Stimulated activated CD8-positive, alpha-beta memory T cell treated with anti-CD3 and anti-CD28 coated beads, Interleukin-15, amount 100 ng/mL, for 48 hours (primary cell): ENCODE measurements around the gene TPT1.

ENCODE experiments used
- DNase-seq, 2 donors: peaks; one replicate each; pipeline ENCODE4 v3.0.0-alpha.2; 2020; ENCODE audit warnings: low read depth in 2 of 2

TPT1 gene

GRCh38 chr13:45333977-45334922 is 6.7 kb downstream of the TPT1 start:
- DNase-seq, result no peak

DNA sequence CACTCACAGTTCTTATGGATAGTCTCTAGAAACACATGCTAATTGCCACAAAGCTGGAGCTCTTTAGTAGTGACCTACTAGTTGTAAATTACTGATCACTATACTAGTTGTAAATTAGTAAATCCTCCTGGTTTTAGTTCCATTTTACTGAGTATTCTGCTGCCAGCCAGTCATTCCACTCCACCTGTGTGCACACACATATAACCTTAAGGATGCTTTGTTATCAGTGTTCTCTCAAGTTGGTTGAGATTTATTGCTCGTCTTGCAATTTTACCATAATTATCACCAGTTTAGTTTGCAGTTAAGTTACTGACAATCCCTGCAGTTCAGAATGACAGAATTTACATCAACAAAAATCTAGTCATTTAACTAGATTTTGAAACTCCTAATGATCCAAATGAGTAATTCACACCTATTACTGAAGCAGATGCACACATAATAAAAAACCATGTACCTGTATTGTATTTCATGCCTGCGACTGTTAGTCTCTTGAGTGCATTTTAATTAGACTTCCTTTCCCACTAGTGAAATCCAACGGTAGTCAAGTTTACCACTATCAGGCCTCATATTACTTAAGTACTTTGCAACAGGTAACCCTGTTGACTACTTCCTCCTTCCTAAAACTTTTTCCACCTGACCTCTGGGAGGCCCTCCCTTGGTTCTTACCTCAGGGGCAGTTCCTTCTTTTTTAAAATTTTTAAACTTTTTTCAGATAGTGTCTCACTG is 7.6 kb downstream of the TPT1 start:
- DNase-seq, result no peak

DNA sequence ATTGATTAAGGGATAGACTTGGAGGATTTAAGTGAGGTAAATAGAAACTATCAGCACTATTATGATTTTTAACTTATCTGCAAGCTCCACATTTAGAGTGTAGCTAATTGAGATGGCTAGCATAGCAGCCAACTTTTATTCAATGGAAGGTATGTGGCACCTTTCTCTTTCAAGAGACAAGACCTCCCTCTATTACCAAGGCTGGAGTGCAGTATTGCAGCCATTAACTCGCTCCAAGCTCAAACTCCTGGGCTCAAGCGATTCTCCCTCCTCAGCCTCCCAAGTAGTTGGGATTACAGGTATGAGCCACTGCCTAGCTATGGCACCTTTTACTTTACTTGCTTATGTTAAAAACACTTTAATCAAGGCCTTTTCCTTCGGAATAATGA is 8.2 kb downstream of the TPT1 start:
- DNase-seq, result no peak

DNA sequence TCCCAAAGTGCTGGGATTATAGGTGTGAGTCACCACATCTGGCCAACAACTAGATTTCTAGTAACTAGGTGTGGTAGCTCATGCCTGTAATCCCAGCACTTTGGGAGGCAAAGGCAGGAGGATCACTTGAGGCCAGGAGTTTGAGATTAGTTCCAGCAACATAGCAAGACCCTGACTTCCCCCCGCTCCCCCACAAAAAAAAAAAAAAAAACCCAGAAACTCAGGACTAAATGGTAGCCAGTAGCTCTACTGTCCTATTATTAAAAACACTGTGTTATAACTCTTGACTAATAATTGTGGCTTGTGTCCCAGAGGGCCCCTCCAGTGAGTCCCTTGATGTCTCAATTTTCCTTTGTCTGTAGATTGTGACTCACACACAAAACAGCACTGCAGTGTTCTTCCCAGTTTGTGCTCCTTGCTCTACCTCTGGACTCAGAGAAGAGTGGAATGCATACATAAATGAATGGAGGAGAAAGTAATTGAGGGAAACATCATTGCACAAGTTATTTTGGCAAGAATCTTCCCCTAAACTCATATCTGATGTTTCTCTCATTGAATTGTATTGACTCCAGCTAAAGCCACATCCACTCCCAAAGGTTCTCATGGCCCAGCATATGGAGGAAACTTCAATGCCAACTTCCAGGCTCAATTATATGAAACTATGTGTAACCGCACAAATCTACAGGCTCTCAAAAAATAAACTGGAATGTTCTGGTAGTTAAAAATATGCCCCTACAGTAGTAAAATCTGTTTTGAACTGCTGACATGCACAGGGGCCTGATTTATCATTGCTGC is 8.8 kb downstream of the TPT1 start:
- no peak for DNase-seq

DNA sequence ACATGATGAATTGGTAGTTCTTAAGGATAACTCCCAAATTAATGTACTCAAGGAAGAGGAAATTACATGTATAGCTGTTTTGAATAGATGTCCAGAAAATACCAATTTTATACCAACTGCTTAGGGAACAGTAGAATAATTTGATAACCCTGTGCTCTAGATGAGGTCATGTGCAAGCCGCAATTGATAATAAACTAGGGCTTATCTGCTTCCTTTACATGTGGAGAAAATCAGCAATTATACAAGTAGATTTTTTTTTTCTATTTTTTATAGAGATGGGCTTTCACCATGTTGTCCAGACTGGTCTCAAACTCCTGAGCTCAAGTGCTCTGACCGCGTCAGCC is 9.3 kb downstream of the TPT1 start:
- DNase-seq, result no peak

DNA sequence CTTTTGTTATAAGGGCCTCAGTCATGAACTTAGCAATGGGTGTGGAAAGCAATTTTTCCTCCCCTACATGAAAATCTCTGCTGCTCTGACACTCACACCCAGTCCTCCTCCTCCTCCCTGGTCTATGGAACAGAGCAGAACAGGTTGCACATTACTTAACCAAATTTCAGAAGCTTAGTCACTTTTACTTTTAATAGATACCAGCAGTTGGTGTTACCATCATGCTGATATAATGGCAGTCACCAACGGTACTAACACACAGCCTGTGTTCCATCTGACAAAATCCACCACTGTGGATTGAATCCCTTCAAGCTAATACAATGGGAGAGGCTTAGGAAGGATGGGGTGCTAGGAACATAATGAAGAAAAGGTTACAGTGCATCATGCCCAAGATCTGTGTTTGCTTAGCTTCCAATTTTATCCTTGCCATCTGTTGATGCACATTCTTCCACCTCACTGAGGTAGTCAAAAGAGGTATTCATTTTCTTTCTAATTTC is 9.8 kb downstream of the TPT1 start:
- DNase-seq, result no peak

- no peak for DNase-seq
Observed at GRCh38 chr13:45328661-45329111, 12.3 kb downstream of the TPT1 start.

- no peak for DNase-seq
Observed at GRCh38 chr13:45327253-45327955, 13.6 kb downstream of the TPT1 start.

DNA sequence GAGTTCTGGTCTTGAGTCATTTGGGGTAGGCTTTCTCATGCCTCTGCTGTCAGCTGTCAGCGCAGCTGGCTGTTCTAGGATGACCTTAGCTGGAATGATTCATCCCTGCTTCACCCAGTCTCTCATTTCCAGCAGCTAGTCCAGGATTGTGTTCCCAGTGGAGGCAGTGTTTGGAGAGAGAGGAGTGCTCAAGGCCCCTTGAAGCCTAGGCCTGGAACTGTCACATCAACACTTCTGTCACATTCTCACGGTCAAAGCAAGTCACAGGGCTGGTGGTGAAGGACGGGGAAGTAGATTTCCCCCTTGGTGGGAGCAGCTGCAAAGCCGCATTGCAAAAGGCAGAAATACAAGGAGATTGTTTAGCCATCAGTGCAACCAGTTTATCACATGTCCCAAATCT is 15.2 kb downstream of the TPT1 start:
- DNase-seq, result no peak

DNA sequence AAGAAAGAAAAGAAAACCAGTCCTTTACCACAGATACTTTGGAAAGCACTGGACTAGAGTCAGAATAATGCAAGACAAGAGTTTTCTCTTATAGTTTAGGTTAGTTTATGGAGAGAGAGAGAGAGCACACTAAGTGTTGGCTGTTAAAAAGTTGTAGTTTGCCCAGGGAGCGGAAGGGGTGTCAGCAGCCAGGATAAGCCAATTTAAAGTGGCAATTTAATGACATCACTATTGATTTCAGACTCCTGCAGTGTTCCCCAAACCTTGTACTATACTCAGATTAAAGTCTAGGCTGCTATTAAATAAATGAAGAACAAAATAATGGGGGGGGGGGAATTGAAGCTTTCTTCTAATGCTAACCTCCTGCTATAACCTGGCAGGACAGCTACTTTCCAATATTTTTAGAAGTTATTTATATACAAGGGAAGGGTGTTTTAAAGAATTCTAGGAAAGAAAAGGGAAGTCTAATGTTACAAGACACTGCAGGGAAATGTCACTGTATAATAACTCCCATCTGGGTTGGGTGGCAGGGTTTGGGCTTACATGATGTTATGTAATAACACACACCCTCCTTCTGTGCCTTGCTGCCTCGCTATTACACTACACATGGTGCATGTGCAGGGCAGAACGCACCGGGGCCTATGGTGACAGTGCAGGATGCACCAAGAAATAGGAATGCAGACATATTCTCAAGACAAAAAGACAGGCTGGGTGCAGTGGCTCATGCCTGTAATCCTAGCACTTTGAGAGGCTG is 19.9 kb downstream of the TPT1 start:
- DNase-seq, result no peak

GRCh38 chr13:45316996-45317395 is 24.0 kb downstream of the TPT1 start:
- no peak for DNase-seq

GRCh38 chr13:45316338-45316737 is 24.6 kb downstream of the TPT1 start:
- no peak for DNase-seq

- no peak for DNase-seq
Observed at GRCh38 chr13:45315520-45316167, 25.3 kb downstream of the TPT1 start.

DNA sequence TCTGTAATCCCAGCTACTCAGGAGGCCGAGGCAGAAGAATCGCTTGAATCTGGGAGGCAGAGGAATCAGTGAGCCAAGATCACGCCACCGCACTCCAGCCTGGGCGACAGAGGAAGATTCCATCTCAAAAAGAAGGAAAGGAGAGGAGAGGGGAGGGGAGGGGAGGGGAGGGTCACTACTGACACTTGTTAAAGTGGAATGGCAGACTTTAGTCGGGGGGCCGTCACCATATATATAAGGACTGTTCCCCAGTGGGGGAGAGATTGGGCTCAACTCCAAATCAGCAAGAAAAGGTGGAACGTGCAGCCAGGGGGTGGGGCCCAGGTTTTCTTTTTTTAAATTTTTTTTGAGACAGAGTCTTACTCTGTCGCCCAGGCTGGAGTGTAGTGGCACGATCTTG is 26.2 kb downstream of the TPT1 start:
- DNase-seq, result no peak

DNA sequence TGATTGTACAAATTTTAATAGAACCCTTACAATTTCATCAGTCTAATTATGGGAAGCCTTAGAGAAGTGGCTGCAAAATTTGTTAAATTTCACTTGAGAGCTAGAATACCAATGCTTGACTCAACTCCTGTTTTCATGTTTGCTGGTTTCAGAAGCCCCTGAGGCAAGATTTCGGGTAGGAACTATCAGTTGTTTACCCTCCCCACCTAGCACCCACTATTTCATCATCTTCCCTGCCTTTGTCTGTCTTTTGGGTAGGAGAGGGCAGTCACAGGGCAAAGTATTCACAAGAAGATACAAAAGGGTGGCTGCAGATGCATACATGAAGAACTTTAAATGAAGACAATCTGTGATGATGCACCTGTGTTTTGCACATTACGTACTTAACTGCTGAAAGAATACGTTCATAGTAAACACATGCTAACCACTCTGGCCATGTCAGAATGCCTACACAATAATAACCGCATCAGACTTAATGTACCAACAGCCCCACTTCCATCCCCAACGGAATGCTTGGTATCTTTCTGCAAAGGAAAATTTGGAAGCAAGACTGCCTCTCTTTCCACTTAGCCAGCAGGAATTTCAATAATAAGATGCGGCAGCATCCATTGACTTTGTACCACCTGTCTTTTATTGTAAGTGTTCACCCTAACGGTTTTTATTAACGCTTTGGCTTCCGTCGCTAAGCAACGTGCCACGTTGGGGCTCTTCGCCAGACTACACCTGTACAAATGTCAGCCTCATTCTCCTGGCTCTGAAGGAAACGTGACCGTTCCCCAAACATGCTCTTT is 30.4 kb downstream of the TPT1 start:
- DNase-seq, result no peak

- DNase-seq, result no peak
Observed at GRCh38 chr13:45306966-45307365, 34.0 kb downstream of the TPT1 start.

DNA sequence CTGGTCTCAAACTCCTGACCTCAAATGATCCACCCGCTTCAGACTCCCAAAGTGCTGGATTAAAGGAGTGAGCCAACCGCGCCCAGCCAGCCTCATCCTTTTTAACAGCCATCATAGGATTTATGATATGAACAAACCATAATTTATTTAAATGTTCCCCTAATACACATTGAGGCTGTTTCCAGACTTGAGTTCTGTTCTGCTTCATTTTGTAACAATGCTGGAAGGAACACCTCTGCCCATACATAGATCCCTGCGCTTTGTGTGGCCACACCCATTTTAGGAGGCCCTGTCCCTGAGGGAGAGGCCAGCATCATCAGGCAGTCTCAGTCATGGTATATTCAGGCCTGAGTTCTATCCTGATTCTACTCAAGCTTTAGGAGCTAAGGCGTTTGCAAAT is 35.9 kb downstream of the TPT1 start:
- DNase-seq, result no peak

DNA sequence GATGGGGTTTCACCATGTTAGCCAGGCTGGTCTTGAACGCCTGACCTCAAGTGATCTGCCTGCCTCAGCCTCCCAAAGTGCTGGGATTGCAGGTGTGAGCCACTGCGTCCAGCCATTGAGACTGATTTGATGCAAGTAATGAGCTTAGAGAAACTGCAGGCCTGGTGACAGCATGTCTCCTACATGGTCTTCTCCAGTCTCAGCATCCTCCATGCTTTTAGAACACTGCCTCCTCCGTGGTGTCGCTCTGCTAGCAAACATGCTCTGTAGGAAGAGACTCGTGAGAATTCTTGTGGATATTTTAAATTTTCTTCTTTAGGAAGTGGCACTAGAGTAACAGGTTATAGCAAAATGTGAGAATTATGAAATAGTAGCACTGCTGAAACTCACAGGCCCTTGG is 37.1 kb downstream of the TPT1 start:
- no peak for DNase-seq

DNA sequence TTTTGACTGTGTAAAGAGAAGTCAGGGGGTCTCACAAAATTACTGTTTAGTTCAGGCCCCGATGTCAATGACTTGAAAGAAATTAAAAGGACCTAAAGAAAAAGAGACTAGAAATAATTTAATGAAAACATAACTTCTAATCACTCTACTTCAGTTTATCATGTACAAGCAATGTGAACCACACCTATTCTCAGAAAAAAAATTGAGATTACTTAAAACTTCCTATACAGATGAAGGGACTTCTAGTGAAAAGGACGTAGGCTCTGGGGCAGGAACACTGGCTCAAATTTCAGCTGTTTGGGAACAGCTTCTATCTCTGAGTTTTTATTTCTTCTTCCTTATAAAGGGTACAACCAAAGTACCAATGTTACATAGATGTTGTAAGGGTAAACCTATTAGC is 38.0 kb downstream of the TPT1 start:
- no peak for DNase-seq
